Measurements from ENCODE around the gene USHBP1.

- no peak for TF ChIP-seq POLR2A (IDR thresholded peaks at IDR 0.05; ENCODE audit: extremely low read depth, insufficient read length)
- TF ChIP-seq, protein P1, sequence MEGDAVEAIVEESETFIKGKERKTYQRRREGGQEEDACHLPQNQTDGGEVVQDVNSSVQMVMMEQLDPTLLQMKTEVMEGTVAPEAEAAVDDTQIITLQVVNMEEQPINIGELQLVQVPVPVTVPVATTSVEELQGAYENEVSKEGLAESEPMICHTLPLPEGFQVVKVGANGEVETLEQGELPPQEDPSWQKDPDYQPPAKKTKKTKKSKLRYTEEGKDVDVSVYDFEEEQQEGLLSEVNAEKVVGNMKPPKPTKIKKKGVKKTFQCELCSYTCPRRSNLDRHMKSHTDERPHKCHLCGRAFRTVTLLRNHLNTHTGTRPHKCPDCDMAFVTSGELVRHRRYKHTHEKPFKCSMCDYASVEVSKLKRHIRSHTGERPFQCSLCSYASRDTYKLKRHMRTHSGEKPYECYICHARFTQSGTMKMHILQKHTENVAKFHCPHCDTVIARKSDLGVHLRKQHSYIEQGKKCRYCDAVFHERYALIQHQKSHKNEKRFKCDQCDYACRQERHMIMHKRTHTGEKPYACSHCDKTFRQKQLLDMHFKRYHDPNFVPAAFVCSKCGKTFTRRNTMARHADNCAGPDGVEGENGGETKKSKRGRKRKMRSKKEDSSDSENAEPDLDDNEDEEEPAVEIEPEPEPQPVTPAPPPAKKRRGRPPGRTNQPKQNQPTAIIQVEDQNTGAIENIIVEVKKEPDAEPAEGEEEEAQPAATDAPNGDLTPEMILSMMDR (IDR thresholded peaks at IDR 0.05; ENCODE audit: low read depth, low read length): no peak
These were observed 62.3 kb downstream of the USHBP1 start for GRCh38 chr19:17202249-17202648.

Measured in NB4 (cell line).